IMR-90 (cell line): ENCODE measurements around the gene KRTAP10-11. TPM values are rescaled to one million over a fixed set of nuclear protein-coding genes. Genes with fewer than 3 reads are reported as not detected.

ENCODE experiments used
- ATAC-seq: fragments of 200-7000 bp; cut with Tn5 transposase; 2 replicates; pipeline ENCODE4 v1.9.1; 2020; ENCODE audit warnings: low read depth, mild to moderate bottlenecking, moderate library complexity
- BruUV-seq: library from RNA; stranded (reverse); fragments of 400-500 nt; replicated peaks from 2 replicates; lab custom pipeline; 2021; lab: Mats Ljungman, UMichigan
- CTCF ChIA-PET: fragments of 300-600 bp; formaldehyde crosslinking; extraction: SDS; loops from one replicate; lab custom pipeline; 2021; ENCODE audit warnings: antibody characterized with exemption; lab: Yijun Ruan, JAX
- POLR2A ChIA-PET: fragments of 300-600 bp; sonication (Branson Sonifier 250); formaldehyde crosslinking; loops from one replicate; lab custom pipeline; 2022; ENCODE audit warnings: antibody characterized with exemption; ENCODE audit not compliant: unreplicated experiment; lab: Charles Lee
- DNase-seq: peaks from one replicate; pipeline ENCODE4 v3.0.0; 2013
- H2AFZ ChIP-seq: replicated peaks from 2 replicates; pipeline ENCODE3; 2013; ENCODE audit warnings: low read length, mild to moderate bottlenecking; ENCODE audit not compliant: poor library complexity
- H2AK5ac ChIP-seq: 2 replicates; pipeline ENCODE4 v1.6.1; 2013; ENCODE audit warnings: low read depth, low read length, inconsistent platforms
- H2AK9ac ChIP-seq: replicated peaks from 2 replicates; pipeline ENCODE3; 2013; ENCODE audit warnings: mild to moderate bottlenecking, low read depth, low read length, moderate library complexity; ENCODE audit not compliant: poor library complexity
- H2BK120ac ChIP-seq: 2 replicates; pipeline ENCODE4 v1.6.1; 2013; ENCODE audit warnings: low read depth, low read length, inconsistent platforms
- H2BK15ac ChIP-seq: 3 replicates; pipeline ENCODE4 v1.6.1; 2013; ENCODE audit warnings: low read depth, low read length, inconsistent platforms
- H2BK20ac ChIP-seq: 2 replicates; pipeline ENCODE4 v1.6.1; 2013; ENCODE audit warnings: low read depth, mild to moderate bottlenecking, inconsistent platforms, low read length, moderate library complexity
- H2BK5ac ChIP-seq: 2 replicates; pipeline ENCODE4 v1.6.1; 2013; ENCODE audit warnings: mild to moderate bottlenecking, low read depth, low read length, inconsistent platforms; ENCODE audit not compliant: poor library complexity, severe bottlenecking
- H3K14ac ChIP-seq: replicated peaks from 2 replicates; pipeline ENCODE4 v1.6.1; 2013; ENCODE audit warnings: low read depth, low read length, inconsistent platforms
- H3K18ac ChIP-seq: 2 replicates; pipeline ENCODE4 v1.6.1; 2013; ENCODE audit warnings: low read depth, low read length, control low read depth
- H3K23ac ChIP-seq: 2 replicates; pipeline ENCODE4 v1.6.1; 2013; ENCODE audit warnings: low read depth, low read length, inconsistent platforms
- H3K27ac ChIP-seq: 2 replicates; pipeline ENCODE4 v1.5.1; 2013; ENCODE audit warnings: mild to moderate bottlenecking, control low read depth, low read length; ENCODE audit not compliant: insufficient read depth
- H3K27me3 ChIP-seq: 2 replicates; pipeline ENCODE4 v1.6.1; 2013; ENCODE audit warnings: low read length; ENCODE audit not compliant: control insufficient read depth, insufficient read depth
- H3K36me3 ChIP-seq: 2 replicates; pipeline ENCODE4 v1.6.1; 2013; ENCODE audit warnings: low read length, mixed read lengths; ENCODE audit not compliant: control insufficient read depth, insufficient read depth
- H3K4ac ChIP-seq: 2 replicates; pipeline ENCODE4 v1.6.1; 2013; ENCODE audit warnings: low read depth, low read length, inconsistent platforms
- H3K4me1 ChIP-seq: 2 replicates; pipeline ENCODE4 v1.6.1; 2013; ENCODE audit warnings: low read length, mixed read lengths; ENCODE audit not compliant: control insufficient read depth, insufficient read depth
- H3K4me2 ChIP-seq: 2 replicates; pipeline ENCODE4 v1.6.1; 2013; ENCODE audit warnings: low read depth, mild to moderate bottlenecking, control low read depth, low read length, moderate library complexity
- H3K4me3 ChIP-seq: 2 replicates; pipeline ENCODE4 v1.5.1; 2013; ENCODE audit warnings: low read depth, mild to moderate bottlenecking, control low read depth, low read length, moderate library complexity; ENCODE audit not compliant: insufficient read depth
- H3K56ac ChIP-seq: 2 replicates; pipeline ENCODE4 v1.6.1; 2013; ENCODE audit warnings: low read length, inconsistent platforms; ENCODE audit not compliant: insufficient read depth; ENCODE audit errors: extremely low read depth
- H3K79me1 ChIP-seq, 2 experiments: 2 replicates each; pipeline ENCODE4 v1.6.1; 2013; ENCODE audit warnings: low read length in 2 of 2, inconsistent platforms in 1 of 2, low read depth in 1 of 2
- H3K9ac ChIP-seq: 2 replicates; pipeline ENCODE4 v1.6.1; 2013; ENCODE audit warnings: low read depth, low read length, control low read depth
- H3K9me1 ChIP-seq: 2 replicates; pipeline ENCODE4 v1.6.1; 2013; ENCODE audit warnings: low read length, inconsistent platforms; ENCODE audit not compliant: insufficient read depth
- H3K9me3 ChIP-seq: 2 replicates; pipeline ENCODE4 v1.6.1; 2013; ENCODE audit warnings: low read length; ENCODE audit not compliant: control insufficient read depth, insufficient read depth
- H4K20me1 ChIP-seq: 2 replicates; pipeline ENCODE4 v1.6.1; 2013; ENCODE audit warnings: low read length, inconsistent platforms; ENCODE audit not compliant: insufficient read depth
- H4K5ac ChIP-seq: 2 replicates; pipeline ENCODE4 v1.6.1; 2013; ENCODE audit warnings: mild to moderate bottlenecking, low read depth, low read length, control low read depth
- H4K8ac ChIP-seq, 2 experiments: 2 replicates each; pipeline ENCODE4 v1.6.1; 2013; ENCODE audit warnings: low read depth in 2 of 2, low read length in 2 of 2, control low read depth in 1 of 2, inconsistent platforms in 1 of 2
- H4K91ac ChIP-seq: 2 replicates; pipeline ENCODE4 v1.6.1; 2013; ENCODE audit warnings: low read depth, low read length, inconsistent platforms; ENCODE audit not compliant: insufficient read depth
- BHLHE40 ChIP-seq: fragments of 150-350 bp; IDR thresholded peaks from 2 replicates; pipeline ENCODE4 v1.6.1; 2016; ENCODE audit warnings: mild to moderate bottlenecking, low read depth, low read length
- CEBPB ChIP-seq: IDR thresholded peaks from 2 replicates; pipeline ENCODE4 v1.6.1; 2012; ENCODE audit warnings: low read depth, low read length, improper control_type of control experiment
- CHD1 ChIP-seq: IDR thresholded peaks from 2 replicates; pipeline ENCODE4 v1.6.1; 2012; ENCODE audit warnings: low read depth, low read length, improper control_type of control experiment
- FOS ChIP-seq: fragments of 150-350 bp; IDR thresholded peaks from 2 replicates; pipeline ENCODE4 v1.6.1; 2016; ENCODE audit warnings: low read depth, low read length
- MAFK ChIP-seq: IDR thresholded peaks from 2 replicates; pipeline ENCODE4 v1.6.1; 2012; ENCODE audit warnings: low read depth, low read length, improper control_type of control experiment
- MAZ ChIP-seq: IDR thresholded peaks from 2 replicates; pipeline ENCODE4 v1.6.1; 2012; ENCODE audit warnings: low read depth, mild to moderate bottlenecking, low read length, improper control_type of control experiment, moderate library complexity, borderline replicate concordance
- MXI1 ChIP-seq: IDR thresholded peaks from 2 replicates; pipeline ENCODE4 v1.6.1; 2012; ENCODE audit warnings: low read depth, mild to moderate bottlenecking, low read length, moderate library complexity, borderline replicate concordance
- NFE2L2 ChIP-seq: fragments of 150-350 bp; IDR thresholded peaks from 2 replicates; pipeline ENCODE4 v1.6.1; 2016; ENCODE audit warnings: low read depth, mild to moderate bottlenecking, low read length
- POLR2A ChIP-seq: IDR thresholded peaks from 2 replicates; pipeline ENCODE4 v1.6.1; 2012; ENCODE audit warnings: mild to moderate bottlenecking, low read depth, low read length
- RAD21 ChIP-seq: IDR thresholded peaks from 2 replicates; pipeline ENCODE4 v1.6.1; 2012; ENCODE audit warnings: low read length, improper control_type of control experiment
- RCOR1 ChIP-seq: IDR thresholded peaks from 2 replicates; pipeline ENCODE4 v1.6.1; 2012; ENCODE audit warnings: mild to moderate bottlenecking, low read length, improper control_type of control experiment; ENCODE audit not compliant: insufficient replicate concordance
- RFX5 ChIP-seq: IDR thresholded peaks from 2 replicates; pipeline ENCODE4 v1.8.0; 2012; ENCODE audit warnings: low read depth, mild to moderate bottlenecking, low read length, moderate library complexity
- SMC3 ChIP-seq: fragments of 150-350 bp; IDR thresholded peaks from 2 replicates; pipeline ENCODE4 v1.6.1; 2016; ENCODE audit warnings: low read depth, mild to moderate bottlenecking, antibody characterized with exemption, low read length, moderate library complexity
- WGBS, 2 experiments: methylation state at CpG; one replicate each; pipeline versions ENCODE4 v1.1.5 to v1.1.7; 2013; ENCODE audit warnings: missing lambda C conversion rate in 2 of 2; ENCODE audit not compliant: insufficient read length in 1 of 2; ENCODE audit errors: extremely low coverage in 2 of 2; 5-methylcytosine and 5-hydroxymethylcytosine counted together
- dilution Hi-C: fragments of 300-500 bp; cut with HindIII; formaldehyde crosslinking; loops from one replicate; pipeline ENCODE4 v1.14.3; 2018; ENCODE audit warnings: low sequenced_read_pairs; ENCODE audit not compliant: unreplicated experiment
- in situ Hi-C: fragments of 300-500 bp; cut with MboI; formaldehyde crosslinking; loops from 3 replicates; pipeline ENCODE4 v1.14.3; 2019; ENCODE audit warnings: low sequenced_read_pairs, inconsistent platforms, mixed read lengths
- intact Hi-C: fragments of 100-400 bp; cut with micrococcal nuclease; formaldehyde crosslinking; loops from 2 replicates; pipeline ENCODE4 v1.10.0; 2022
- polyA plus RNA-seq, 3 experiments: library from polyadenylated mRNA; depleted of rRNA; stranded (reverse); fragments of >200 nt; gene quantifications; 2 replicates each; pipeline ENCODE4 v1.2.3, GENCODE V29; 2012; ENCODE audit warnings: low replicate concordance in 1 of 3
- total RNA-seq: library from RNA; depleted of rRNA; stranded (reverse); fragments of >200 nt; gene quantifications from 2 replicates; pipeline ENCODE4 v1.2.3, GENCODE V29; 2012
- TF ChIP-seq, protein P1 (sequence below): fragments of 150-350 bp; IDR thresholded peaks from 2 replicates; pipeline ENCODE4 v1.6.1; 2016; ENCODE audit warnings: low read depth, mild to moderate bottlenecking, low read length, moderate library complexity, borderline replicate concordance
- TF ChIP-seq, protein P2 (sequence below): conservative IDR thresholded peaks from 2 replicates; pipeline ENCODE4 v1.5.1; 2012; ENCODE audit warnings: mild to moderate bottlenecking, low read depth, low read length, improper control_type of control experiment
- TF ChIP-seq, protein P3 (sequence below): fragments of 150-350 bp; IDR thresholded peaks from 2 replicates; pipeline ENCODE4 v1.6.1; 2017; ENCODE audit warnings: mild to moderate bottlenecking, antibody characterized with exemption, low read length, low read depth

KRTAP10-11 gene
- total and polyA plus RNA-seq, 2 of the 4 experiments (the other 2 are of a cell fraction): not detected

DNA sequence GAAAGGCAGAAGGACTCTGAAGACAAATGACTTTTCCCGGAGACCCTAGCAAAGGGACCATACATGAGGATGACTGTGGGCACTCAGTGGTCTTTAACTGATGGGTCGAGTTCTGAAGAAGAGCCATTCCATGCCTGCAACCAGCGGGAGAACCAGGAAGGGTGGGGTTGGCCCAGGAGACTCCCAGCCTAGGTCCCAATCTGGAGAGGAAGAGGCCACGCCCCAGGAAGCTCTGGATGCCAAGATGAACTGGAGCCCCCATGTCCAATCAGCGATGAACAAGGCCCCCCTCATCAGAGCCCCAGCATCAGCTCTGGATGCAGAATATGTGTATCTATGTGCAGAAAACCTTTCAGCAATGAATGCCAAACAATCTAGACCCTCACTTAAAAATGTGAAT, 5.5 kb upstream of the KRTAP10-11 start:
- no peak overlapping the region for H3K14ac ChIP-seq
- H2BK5ac ChIP-seq: no peak overlapping the region

More for the DNA sequence above, 5.5 kb upstream of the KRTAP10-11 start:
- Histone ChIP-seq H2AK5ac (no peak overlapping the region), H3K79me1 (no peaks in the 10 kb centered on the region), H3K4me2 (no peak overlapping the region), H3K36me3 (no peaks in the 10 kb centered on the region), H2AK9ac (no peak overlapping the region), H3K27ac (no peak overlapping the region), H3K27me3 (no peaks in the 10 kb centered on the region; the same call in 1 of the 2 replicates), H4K20me1 (no peaks in the 10 kb centered on the region), H3K9me1 (no peaks in the 10 kb centered on the region), H2AFZ (no peak overlapping the region), H3K56ac (no peak overlapping the region), H3K9me3 (peaks cover 10% of the 10 kb centered on the region), H3K9ac (no peak overlapping the region), H3K4me3 (no peak overlapping the region), H4K5ac (no peak overlapping the region), H4K91ac (no peak overlapping the region), H3K18ac (no peak overlapping the region), H3K4ac (no peak overlapping the region), H3K4me1 (no peaks in the 10 kb centered on the region), H4K8ac (no peak overlapping the region), H3K23ac (no peak overlapping the region), H2BK20ac (no peak overlapping the region), H2BK120ac (no peak overlapping the region), H2BK15ac (no peak overlapping the region)
- TF ChIP-seq, protein P1, sequence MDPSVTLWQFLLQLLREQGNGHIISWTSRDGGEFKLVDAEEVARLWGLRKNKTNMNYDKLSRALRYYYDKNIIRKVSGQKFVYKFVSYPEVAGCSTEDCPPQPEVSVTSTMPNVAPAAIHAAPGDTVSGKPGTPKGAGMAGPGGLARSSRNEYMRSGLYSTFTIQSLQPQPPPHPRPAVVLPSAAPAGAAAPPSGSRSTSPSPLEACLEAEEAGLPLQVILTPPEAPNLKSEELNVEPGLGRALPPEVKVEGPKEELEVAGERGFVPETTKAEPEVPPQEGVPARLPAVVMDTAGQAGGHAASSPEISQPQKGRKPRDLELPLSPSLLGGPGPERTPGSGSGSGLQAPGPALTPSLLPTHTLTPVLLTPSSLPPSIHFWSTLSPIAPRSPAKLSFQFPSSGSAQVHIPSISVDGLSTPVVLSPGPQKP: no peak
- TF ChIP-seq RFX5 (no peak), MAFK (no peak), FOS (no peak), SMC3 (no peak), CEBPB (no peak), POLR2A (no peak), MXI1 (no peak), CHD1 (no peak), BHLHE40 (no peak), NFE2L2 (no peak), RAD21 (no peak), MAZ (no peak), RCOR1 (no peak)
- TF ChIP-seq, protein P2, sequence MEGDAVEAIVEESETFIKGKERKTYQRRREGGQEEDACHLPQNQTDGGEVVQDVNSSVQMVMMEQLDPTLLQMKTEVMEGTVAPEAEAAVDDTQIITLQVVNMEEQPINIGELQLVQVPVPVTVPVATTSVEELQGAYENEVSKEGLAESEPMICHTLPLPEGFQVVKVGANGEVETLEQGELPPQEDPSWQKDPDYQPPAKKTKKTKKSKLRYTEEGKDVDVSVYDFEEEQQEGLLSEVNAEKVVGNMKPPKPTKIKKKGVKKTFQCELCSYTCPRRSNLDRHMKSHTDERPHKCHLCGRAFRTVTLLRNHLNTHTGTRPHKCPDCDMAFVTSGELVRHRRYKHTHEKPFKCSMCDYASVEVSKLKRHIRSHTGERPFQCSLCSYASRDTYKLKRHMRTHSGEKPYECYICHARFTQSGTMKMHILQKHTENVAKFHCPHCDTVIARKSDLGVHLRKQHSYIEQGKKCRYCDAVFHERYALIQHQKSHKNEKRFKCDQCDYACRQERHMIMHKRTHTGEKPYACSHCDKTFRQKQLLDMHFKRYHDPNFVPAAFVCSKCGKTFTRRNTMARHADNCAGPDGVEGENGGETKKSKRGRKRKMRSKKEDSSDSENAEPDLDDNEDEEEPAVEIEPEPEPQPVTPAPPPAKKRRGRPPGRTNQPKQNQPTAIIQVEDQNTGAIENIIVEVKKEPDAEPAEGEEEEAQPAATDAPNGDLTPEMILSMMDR: no peak
- TF ChIP-seq, protein P3, sequence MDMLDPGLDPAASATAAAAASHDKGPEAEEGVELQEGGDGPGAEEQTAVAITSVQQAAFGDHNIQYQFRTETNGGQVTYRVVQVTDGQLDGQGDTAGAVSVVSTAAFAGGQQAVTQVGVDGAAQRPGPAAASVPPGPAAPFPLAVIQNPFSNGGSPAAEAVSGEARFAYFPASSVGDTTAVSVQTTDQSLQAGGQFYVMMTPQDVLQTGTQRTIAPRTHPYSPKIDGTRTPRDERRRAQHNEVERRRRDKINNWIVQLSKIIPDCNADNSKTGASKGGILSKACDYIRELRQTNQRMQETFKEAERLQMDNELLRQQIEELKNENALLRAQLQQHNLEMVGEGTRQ: no peak
- WGBS, 2 experiments: 83% methylated on average over 2 of the region's 5 CpGs; no CpG with 5 or more reads in 1 of the 2 experiments
- ChIA-PET CTCF (no interaction called here), POLR2A (no interaction called here)
- DNase-seq: no peak
- intact Hi-C loops: no loop called here
- dilution Hi-C loops: no loop called here
- ATAC-seq: no peak
- in situ Hi-C loops: no loop called here
- no TSS peak for BruUV-seq
